ENCODE measurements around the gene SLC30A7.

The SLC30A7 gene

GRCh38 chr1:100860397-100860991 is 35.4 kb upstream of the SLC30A7 start:
- TF ChIP-seq TEAD4 (IDR thresholded peaks at IDR 0.05) (peak; percentile 36; the same call in 1 of the 2 replicates), CEBPB (IDR thresholded peaks at IDR 0.05) (no peak), TCF12 (IDR thresholded peaks at IDR 0.05; ENCODE audit: low read depth) (no peak), TAF1 (IDR thresholded peaks at IDR 0.05; ENCODE audit: low read depth) (no peak), NFIC (IDR thresholded peaks at IDR 0.05) (peak; percentile 29; the same call in 1 of the 2 replicates)

GRCh38 chr1:100861379-100861778 is 34.5 kb upstream of the SLC30A7 start:
- no peak for TF ChIP-seq TAF1 (IDR thresholded peaks at IDR 0.05; ENCODE audit: low read depth)
- no peak for TF ChIP-seq RAD21 (IDR thresholded peaks at IDR 0.05; ENCODE audit: low read depth)
- no peak for TF ChIP-seq FOXM1 (IDR thresholded peaks at IDR 0.05; ENCODE audit: borderline replicate concordance, low read depth)
- no peak for TF ChIP-seq YY1 (IDR thresholded peaks at IDR 0.05; ENCODE audit: low read depth)
- TF ChIP-seq NFIC (IDR thresholded peaks at IDR 0.05) = no peak
- no peak for TF ChIP-seq MAX (IDR thresholded peaks at IDR 0.05)
- no peak for TF ChIP-seq EGR1 (IDR thresholded peaks at IDR 0.05)
- TF ChIP-seq REST (IDR thresholded peaks at IDR 0.05; ENCODE audit: low read depth) = no peak
- no peak for TF ChIP-seq ZBTB7A (IDR thresholded peaks at IDR 0.05; ENCODE audit: low read depth)
- no peak for TF ChIP-seq TEAD4 (IDR thresholded peaks at IDR 0.05)
- no peak for TF ChIP-seq CREB1 (IDR thresholded peaks at IDR 0.05; ENCODE audit: low read depth)
- no peak for TF ChIP-seq USF1 (IDR thresholded peaks at IDR 0.05)
- no peak for TF ChIP-seq EP300 (IDR thresholded peaks at IDR 0.05; ENCODE audit: borderline replicate concordance)
- no peak for TF ChIP-seq TCF12 (IDR thresholded peaks at IDR 0.05; ENCODE audit: low read depth)
- no peak for TF ChIP-seq CEBPB (IDR thresholded peaks at IDR 0.05)

GRCh38 chr1:100862591-100862990 is 33.3 kb upstream of the SLC30A7 start:
- no peak for TF ChIP-seq CEBPB (IDR thresholded peaks at IDR 0.05)
- TF ChIP-seq CREB1 (IDR thresholded peaks at IDR 0.05; ENCODE audit: low read depth) = no peak
- no peak for TF ChIP-seq REST (IDR thresholded peaks at IDR 0.05; ENCODE audit: low read depth)
- TF ChIP-seq USF1 (IDR thresholded peaks at IDR 0.05) = no peak
- TF ChIP-seq TEAD4 (IDR thresholded peaks at IDR 0.05) = no peak
- TF ChIP-seq EP300 (IDR thresholded peaks at IDR 0.05; ENCODE audit: borderline replicate concordance) = no peak
- TF ChIP-seq RAD21 (IDR thresholded peaks at IDR 0.05; ENCODE audit: low read depth) = no peak
- no peak for TF ChIP-seq MAX (IDR thresholded peaks at IDR 0.05)
- TF ChIP-seq NFIC (IDR thresholded peaks at IDR 0.05) = no peak
- no peak for TF ChIP-seq FOXM1 (IDR thresholded peaks at IDR 0.05; ENCODE audit: borderline replicate concordance, low read depth)
- no peak for TF ChIP-seq EGR1 (IDR thresholded peaks at IDR 0.05)
- TF ChIP-seq TCF12 (IDR thresholded peaks at IDR 0.05; ENCODE audit: low read depth) = no peak
- TF ChIP-seq ZBTB7A (IDR thresholded peaks at IDR 0.05; ENCODE audit: low read depth) = no peak
- TF ChIP-seq TAF1 (IDR thresholded peaks at IDR 0.05; ENCODE audit: low read depth) = no peak
- no peak for TF ChIP-seq YY1 (IDR thresholded peaks at IDR 0.05; ENCODE audit: low read depth)

- peak; percentile 47 for TF ChIP-seq RAD21 (IDR thresholded peaks at IDR 0.05; ENCODE audit: low read depth)
- TF ChIP-seq NFIC (IDR thresholded peaks at IDR 0.05) = no peak
- no peak for TF ChIP-seq TEAD4 (IDR thresholded peaks at IDR 0.05)
- no peak for TF ChIP-seq YY1 (IDR thresholded peaks at IDR 0.05; ENCODE audit: low read depth)
These were observed 29.6 kb upstream of the SLC30A7 start for GRCh38 chr1:100866041-100866900.

- no peak for TF ChIP-seq NFIC (IDR thresholded peaks at IDR 0.05)
- TF ChIP-seq CREB1 (IDR thresholded peaks at IDR 0.05; ENCODE audit: low read depth) = no peak
- no peak for TF ChIP-seq USF1 (IDR thresholded peaks at IDR 0.05)
- TF ChIP-seq TAF1 (IDR thresholded peaks at IDR 0.05; ENCODE audit: low read depth) = no peak
- no peak for TF ChIP-seq CEBPB (IDR thresholded peaks at IDR 0.05)
- no peak for TF ChIP-seq YY1 (IDR thresholded peaks at IDR 0.05; ENCODE audit: low read depth)
- TF ChIP-seq EP300 (IDR thresholded peaks at IDR 0.05; ENCODE audit: borderline replicate concordance) = no peak
- no peak for TF ChIP-seq TCF12 (IDR thresholded peaks at IDR 0.05; ENCODE audit: low read depth)
- TF ChIP-seq FOXM1 (IDR thresholded peaks at IDR 0.05; ENCODE audit: borderline replicate concordance, low read depth) = no peak
These were observed 29.0 kb upstream of the SLC30A7 start for GRCh38 chr1:100866901-100867206.

All from Ishikawa (cell line).